ENCODE data around the gene RAB7A.
A peak's percentile ranks its signal among the peaks of the same experiment; 100 is the strongest.

Gene RAB7A

DNA sequence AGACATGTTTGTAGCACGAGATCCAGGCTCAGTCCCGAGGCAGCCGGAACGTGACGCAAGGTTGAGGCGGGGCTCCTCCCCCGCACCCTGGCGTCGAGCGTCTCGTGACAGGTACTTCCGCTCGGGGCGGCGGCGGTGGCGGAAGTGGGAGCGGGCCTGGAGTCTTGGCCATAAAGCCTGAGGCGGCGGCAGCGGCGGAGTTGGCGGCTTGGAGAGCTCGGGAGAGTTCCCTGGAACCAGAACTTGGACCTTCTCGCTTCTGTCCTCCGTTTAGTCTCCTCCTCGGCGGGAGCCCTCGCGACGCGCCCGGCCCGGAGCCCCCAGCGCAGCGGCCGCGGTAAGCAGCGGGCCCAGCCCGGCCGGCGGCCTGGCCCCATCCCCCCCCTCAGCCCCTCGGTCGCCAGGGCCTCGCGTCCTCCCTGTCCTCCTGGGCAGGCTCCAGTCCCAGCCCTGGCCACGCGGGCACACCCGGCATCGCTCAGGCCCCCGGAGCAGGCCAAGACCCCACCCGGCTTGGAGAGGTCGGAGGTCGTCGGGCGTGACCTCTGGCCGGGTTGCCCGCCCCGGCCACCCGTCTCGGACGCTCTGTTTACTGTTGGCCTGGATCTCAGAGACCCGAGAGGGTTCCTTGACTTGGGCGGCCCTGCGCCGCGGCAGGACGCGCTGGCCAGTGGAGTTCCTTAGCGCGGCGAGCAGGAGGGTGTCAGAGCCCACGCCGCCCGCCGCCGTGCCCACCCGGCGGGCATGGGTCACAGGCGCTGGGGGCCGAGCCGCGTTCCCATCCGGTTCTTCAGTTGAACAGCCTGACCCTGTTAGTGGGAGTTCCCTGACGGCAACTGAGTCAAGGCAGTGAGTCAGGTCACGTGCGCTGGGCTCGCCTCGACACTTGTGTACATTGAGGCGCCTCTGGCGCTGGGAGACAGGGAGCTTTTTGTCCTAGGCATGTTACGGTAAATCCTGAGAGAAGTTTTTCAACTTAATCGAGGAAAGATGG, at the start of gene RAB7A:
TSS of gene RAB7A (plus strand) at position 161 of the 994 bp plus-strand sequence. CDS start 69,185 bp downstream, outside the sequence.
- DNase-seq: peak; percentile 97

DNA sequence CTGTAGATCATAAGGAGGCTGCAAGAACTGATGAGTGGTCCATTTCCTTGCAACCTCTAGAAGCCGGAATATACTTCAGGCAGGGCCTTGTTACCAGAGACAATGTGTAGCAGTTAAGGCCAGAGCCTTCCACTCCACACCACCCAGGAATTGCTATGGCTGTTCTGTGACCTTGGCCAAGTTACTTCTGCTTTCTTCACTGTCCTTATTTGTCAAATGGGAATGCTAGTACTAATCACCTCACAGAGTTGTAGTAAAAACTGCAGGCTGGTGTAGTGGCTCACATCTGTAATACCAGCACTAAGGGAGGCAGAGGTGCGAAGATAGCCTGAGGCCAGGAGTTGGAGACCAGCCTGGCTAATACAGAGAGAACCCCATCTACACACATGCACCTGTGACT, 46.6 kb upstream of the RAB7A start:
- DNase-seq: no peak

DNA sequence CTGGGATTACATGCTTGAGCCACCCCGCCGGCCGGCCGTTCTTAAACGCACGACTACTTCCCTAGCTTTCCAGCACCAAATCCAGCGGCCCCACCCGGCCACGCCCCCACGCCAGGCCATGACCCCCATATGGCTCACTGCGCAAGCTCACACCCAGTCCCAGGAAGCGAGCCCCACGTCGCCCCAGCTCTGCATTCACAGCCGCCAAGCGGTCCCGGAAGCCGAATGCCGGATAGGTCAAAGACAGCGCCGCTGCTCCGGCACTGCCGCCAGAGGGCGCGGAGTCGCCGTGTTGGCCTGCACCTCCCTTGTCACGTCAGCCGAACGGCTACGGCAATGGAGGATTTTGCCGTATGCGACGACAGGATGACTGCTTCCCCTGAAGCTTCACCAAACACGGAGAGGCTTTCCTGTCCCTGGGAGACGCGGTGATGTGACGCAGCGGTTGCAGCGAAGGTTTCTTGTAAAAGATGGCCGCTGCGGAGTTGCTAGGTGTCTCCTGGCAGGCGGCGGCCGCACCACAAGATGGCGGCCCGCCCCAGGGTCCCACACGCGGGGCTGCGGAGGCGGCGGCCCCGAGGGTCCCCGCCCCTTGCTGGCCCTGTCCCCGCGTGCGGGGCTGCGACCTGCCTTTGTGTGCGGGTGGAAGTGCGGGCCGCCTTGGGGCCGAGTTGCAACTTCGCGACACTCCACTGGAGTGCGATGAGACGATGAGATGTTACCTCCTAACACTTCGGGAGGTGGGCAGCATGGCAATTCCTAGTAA, 45.2 kb upstream of the RAB7A start:
- peak; percentile 98 for DNase-seq

DNA sequence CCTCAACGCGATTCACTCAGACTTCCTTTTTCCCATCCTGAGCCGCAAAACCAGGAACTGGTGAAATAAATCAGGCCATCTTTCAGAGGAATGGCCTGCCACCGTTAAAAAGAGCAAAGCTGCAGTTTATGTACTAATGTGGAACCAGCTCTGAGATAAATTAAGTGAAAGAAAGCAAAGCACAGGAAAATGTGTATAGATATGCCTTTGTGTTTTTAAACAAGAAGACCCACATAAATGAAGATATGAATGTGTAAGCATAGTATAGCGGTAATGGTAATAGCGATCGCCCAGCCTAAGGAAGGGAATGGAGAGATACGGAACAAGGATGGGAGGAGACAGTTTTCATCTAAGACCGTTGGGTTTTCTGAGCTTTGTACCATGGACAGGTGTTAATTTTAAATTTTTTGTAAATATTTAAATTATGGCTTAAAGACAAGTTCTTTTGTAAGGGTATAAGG, 44.6 kb upstream of the RAB7A start:
- DNase-seq: no peak

DNA sequence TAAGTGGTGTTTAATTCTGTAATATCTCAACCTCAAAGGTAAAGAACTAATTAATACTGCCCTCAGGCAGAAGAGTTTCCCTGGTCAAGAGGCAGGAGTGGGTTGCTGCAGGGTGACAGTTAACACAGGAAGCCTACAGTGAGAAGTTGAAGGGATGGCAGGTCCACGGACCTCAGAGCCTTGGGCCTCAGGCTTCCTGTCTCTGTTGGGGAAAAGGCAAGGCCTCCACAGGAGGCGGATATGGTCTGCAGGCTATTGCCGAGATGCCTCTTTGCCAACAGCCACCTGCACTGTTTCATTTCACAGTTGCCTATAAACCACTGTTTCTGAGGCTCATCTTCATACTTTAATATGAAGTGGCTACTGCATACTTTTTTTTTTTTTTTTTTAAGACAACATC, 42.0 kb upstream of the RAB7A start:
- DNase-seq: no peak

DNA sequence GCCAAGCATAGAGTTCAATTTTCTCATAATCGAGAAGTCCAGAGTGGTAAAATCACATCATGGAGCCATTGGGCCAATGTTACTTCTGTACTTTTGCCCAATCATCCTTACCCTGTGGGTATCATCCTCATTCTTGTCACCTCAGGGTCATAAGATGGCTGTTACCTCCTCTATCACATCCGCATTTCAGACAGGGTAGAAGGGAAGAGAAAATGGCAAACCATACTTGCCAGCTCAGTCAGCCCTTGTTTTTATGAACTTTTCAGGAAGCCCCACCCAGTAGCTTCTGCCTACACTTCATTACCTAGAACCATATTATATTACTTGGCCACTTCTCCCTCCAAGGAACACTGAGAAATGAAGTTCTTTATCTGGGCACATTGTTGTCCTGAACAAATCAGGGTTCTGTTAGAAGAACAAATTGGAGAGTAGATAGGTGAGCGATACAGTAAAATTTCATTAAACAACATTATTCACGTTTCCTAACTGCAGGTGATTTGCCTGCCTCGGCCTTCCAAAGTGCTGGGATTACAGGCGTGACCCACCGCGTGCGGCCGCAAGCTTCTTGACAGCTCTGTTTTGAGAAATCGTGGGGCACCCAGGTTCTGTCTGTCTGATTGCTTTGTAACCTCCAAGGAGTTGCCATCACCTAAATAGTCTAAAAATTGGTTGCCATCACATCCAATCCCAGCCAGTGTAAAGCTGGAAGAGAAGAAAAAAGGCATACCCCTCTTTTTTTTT, 40.8 kb upstream of the RAB7A start:
- no peak for DNase-seq

DNA sequence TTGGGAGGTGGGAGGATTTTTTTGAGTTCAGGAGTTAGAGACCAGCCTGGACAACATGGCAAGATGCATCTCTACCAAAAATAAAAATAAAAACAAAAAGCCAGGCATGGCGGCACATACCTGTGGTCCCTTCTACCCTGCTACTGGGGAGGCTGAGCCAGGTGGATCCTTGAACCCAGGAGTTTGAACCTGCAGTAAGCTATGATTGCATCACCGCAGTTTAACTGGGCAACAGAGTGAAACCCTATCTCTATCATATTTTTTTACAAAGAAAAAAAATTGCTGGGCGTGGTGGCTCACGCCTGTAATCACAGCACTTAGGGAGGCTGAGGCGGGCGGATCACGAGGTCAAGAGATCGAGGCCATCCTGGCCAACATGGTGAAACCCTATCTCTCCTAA, 39.5 kb upstream of the RAB7A start:
- no peak for DNase-seq

DNA sequence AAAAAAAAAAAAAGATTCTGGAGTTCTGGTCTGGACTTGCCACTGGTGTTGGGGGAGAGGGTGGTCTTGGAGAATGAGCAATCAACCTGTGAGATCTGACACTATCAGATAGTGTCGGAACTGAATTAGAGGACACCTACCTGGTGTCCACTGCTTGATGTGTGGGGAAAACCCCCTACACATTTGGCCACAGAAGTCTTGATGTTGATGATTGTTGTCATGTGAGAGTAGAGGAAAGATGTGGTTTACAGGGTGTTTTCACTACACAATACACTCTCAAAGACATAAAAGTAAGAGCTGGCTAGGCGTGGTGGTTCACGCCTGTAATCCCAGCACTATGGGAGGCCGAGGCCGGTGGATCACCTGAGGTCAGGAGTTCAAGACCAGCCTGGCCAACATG, 36.9 kb upstream of the RAB7A start:
- no peak for DNase-seq

DNA sequence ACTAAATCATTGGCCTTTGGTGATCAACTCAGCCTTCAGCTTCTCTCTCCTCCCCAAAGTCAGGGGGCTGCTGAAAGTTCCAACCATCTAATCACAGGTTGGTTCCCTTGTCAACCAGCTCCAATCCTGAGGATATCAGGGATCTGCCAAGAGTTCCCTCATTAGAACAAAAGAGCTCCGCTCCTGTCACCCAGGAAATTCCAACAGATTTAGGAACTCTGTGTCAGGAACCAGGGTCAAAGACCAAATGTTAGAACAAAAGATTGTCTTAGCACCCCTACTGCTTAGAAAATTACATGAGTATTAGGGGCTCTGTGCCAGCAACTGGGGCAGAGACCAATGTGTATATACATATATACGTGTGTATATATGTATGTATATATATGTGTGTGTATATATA, 32.3 kb upstream of the RAB7A start:
- no peak for DNase-seq

DNA sequence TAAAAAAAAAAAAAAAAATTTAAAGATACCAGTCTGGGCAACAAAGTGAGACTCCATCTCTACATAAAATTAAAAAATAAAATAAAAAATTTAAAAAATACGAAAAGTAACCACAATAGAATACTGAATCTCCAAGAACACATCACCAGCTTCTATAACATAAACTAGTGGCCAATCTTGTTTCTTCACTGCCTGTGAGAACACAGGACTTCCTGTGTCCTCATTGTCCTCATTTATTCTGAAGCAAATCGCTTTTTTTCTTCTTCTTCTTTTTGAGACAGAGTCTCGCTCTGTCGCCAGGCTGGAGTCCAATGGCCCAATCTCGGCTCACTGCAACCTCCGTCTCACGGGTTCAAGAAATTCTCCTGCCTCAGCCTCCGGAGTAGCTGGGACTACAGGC, 28.6 kb upstream of the RAB7A start:
- no peak for DNase-seq

DNA sequence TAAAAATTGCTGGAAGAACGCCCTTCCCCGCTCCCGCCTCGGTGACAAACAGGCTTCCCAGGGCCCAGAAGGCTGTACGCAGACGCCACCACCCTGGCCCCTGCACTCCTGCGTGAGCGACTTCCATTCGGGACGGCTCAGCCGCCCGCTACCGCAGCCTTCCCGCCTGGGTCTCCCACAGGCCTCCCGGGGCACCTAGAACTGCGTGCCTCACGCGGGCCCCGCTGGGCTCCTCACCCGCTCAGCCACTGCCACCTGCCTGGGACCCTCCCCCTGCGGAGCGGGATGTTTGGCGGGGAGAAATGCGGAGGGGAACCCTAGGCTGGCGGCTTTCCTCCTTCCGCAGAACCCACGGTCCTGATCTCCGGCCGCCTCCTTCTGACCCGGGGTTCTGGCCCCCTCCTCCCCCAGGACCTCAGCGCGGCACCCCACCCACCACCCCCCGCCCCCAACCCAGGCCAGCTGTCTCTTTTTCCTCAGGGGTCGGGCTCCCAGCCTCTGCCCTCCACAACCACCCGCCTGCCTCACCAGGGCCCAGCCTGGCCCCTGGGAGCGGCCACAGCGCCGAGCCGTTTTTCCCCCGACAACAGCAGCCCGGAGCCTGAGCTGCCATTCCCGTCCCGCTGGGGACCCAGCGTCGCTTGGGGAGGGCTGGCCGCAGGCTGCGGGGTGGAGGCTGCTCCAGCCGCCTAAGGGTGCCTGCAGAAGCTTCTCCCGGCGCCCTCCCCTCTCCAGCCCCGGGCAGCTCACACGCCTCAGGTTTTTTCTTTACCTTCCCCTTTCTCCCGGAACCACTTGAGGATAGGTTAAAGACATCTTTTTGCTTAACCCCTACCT, 27.6 kb upstream of the RAB7A start:
- DNase-seq: no peak

DNA sequence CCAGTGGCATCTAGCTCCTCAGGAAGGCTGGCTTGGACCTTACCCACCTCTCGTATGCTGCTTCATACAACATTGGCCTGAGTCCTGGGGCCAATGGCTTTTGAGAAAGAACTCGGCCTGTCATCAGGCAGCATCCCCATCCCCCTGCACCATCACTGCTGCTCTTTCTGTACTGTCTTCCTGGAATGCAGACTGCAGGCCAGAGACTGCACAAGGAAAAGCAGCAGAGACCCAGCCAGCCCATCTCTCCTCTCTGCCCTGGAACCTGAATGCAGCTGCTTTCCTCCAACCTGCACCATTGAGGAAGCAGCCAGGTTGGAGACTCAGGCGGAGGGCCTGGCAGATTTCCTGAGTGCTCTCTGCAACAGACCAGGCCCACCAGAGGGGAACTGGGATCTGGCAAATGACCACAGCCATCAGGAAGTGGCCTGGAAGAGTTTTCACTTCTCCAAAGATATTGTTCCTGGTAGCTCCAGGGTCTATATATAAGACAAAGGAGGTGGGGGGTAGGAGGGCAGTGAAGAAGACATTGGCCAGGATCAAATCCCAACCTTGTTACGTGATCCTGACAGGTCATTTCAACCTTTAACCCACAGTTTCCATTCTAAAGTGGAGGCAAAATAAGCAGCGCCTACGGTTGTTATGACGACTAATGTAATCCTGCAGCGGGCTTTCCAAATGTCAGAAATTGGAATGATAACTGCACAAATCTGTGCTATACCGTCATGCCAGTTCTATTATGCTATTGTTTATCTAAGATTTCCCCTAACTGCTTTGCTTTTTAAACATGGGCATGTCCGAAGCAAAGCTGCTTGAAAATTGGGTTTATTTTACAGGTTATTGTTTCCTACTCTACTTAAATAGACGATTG, 24.4 kb upstream of the RAB7A start:
- DNase-seq: no peak

DNA sequence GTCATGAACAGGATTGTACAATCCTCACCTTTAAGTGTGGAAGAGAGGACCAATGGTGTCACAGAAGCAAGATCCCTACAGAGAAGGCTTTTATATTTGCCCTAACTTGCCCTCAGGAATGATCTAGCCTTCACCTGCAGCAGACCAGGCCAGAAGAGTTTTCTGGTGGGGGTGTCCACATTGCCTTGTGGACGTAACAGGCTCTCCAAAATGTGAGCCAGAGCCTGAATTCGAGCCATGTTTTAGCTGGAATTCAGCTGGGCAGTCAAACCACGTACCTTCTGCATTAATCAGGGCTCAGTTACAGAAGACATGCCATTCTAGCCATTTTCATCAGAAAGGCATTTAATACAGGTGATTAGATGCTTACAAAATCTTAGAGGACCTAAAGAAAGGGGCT, 23.6 kb upstream of the RAB7A start:
- DNase-seq: no peak

DNA sequence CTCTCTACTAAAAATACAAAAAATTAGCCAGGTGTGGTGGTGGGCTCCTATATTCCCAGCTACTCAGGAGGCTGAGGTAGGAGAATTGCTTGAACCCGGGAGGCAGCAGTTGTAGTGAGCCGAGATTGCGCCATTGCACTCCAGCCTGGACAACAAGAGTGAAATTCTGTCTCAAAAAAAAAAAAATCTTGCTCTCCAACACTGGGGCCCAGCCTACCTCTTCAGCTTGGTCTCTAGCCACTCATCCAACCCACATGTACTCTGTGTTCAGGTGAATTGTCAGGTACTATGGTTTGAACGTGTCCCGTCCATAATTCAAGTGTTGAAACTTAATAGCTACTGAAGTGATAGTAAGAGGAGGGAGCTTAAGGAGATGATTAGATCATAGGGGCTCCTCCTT, 22.4 kb upstream of the RAB7A start:
- no peak for DNase-seq

DNA sequence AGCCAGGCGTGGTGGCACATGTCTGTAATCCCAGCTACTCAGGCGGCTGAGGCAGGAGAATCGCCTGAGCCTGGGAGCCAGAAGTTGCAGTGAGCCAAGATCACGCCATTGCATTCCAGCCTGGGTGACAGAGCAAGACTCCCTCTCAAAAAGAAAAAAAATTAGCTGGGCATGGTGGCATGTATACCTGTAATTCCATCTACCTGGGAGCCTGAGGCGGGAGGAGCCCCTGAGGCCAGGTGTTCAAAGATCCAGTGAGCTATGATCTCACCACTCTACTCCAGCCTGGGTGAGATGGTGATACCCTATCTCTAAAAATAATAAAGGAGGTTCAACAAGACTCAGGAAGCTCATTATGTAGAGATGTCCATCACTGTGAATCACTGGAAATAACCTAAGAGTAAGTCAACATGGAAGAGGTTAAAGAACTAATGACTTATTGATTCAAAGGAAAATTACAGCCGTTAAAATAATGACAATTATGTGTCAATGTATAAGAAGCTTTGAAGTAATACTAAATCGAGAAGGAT, 19.8 kb upstream of the RAB7A start:
- DNase-seq: no peak

DNA sequence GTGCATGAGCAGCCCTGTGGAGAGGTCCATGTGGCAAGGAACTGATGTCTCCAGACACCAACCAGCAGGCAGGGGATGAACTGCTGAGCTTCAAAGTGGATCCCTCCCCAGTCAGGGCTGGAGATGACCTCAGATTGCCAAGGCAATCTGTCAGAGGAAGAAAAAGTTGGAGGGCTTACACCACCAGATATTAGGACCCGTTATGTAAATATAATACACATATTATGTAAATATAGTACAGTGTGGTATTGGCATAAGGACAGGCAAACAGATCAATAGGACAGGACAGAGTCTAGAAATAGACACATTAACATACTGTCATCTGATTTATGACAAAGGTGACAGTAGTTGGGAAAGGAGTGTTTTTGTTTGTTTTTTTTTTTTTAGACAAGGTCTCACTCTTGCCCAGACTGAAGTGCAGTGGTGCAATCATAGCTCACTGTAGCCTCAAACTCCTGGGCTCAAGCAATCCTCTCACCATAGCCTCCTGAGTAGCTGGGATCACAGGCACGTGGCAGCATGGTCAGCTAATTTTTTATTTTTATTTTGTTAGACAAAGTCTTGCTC, 18.0 kb upstream of the RAB7A start:
- no peak for DNase-seq

DNA sequence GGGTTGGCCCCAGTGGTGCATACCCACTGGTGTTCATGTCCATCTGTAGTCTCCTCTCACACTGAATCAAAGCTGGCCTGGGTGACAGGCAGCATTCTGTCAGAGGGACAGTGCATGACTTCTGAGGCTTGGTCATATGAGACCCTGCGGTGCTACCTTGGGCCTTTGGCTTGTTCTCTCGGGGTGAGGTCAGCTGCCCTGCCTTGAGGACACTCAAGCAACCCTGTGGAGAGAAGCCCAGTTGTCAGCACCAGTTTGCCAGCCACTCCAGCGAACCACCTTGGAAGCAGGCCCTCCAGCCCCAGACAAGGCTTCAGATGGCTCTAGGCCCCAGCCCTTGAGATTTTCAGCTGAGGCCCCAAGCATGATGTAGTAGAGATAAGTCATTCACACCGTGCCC, 16.9 kb upstream of the RAB7A start:
- no peak for DNase-seq

DNA sequence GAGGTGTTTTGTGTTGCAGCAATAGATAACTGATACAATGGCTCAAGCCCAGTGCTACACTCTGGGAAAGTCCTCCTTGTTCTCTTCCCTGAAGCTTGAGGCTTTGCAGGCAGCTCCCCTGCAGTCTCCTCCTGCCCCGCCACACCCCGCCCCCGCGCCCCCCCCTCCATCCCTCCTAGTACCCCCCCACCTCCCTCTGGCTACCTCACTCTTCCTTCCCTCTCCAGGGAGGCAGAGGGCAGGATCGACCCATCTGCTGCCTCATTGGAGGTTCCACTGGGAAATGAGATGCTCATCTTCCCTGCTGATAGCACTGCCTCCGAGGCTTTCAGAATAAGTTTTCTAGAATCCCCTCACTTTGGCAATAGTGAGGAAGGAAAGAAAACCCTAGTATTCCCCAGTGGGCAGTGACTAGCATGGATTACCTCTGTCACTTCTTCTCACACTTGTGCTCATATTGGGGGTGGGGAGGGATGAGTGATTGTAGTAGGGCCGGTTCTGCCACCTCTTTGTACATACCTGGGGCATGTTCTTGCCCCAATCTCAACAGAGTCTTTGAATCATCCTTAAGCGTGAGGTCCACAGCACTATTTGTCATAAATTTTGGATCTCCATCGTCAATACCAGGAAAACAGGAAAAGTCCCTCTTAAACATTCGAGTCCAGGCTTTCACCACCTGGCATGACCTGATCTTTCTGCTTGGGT, 16.3 kb upstream of the RAB7A start:
- no peak for DNase-seq

DNA sequence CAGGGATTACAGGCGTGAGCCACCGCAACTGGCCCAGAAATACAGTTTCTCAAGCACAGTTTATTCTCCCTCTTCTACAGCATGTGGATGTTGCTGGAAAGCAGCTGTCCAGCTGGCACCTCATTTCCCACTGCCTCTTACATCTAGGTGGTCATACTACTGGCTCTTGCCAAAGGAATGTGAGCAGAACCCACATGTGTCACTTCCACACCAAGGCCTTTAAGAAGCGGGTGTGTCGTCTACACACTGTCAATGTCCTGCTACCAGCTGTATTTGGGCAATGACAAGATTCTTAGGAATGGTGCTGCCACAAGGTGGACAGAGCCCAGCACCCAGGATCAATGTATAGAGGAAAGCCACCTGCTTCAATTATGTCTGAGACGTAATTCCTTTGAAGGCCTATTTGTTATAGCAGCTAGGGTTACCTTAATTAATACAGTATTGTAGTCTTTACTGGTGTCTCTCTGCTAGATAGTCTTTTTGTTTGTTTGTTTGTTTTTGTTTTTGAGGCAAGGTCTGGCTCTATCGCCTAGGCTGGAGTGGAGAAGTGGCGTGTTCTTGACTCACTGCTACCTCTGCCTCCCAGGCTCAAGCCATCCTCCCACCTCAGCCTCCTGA, 15.1 kb upstream of the RAB7A start:
- no peak for DNase-seq

All from CD4-positive, alpha-beta T cell treated with Interleukin-15 for 1 hour (primary cell).